Dendritic cell treated with granulocyte-macrophage colony-stimulating factor and Interleukin-4, amounts not matched to agents 40 ng/mL and 50 ng/mL, for 4 days (primary cell): ENCODE data around the gene RAD1.

Source experiments
- H3K27ac Mint-ChIP-seq: one replicate; pipeline ENCODE4 v1.8.0; 2022; ENCODE audit warnings: mild to moderate bottlenecking, mixed read lengths
- H3K27me3 Mint-ChIP-seq: one replicate; pipeline ENCODE4 v1.8.0; 2022; ENCODE audit warnings: mild to moderate bottlenecking, mixed read lengths
- H3K36me3 Mint-ChIP-seq: one replicate; pipeline ENCODE4 v1.8.0; 2022; ENCODE audit warnings: low read depth, mixed read lengths
- H3K4me1 Mint-ChIP-seq: one replicate; pipeline ENCODE4 v1.8.0; 2022; ENCODE audit warnings: low read depth, mixed read lengths
- H3K4me3 Mint-ChIP-seq: one replicate; pipeline ENCODE4 v1.8.0; 2022; ENCODE audit warnings: mild to moderate bottlenecking, moderate library complexity, mixed read lengths
- H3K9me3 Mint-ChIP-seq: one replicate; pipeline ENCODE4 v1.8.0; 2022; ENCODE audit warnings: mixed read lengths
- intact Hi-C: fragments of 100-400 bp; cut with micrococcal nuclease; formaldehyde crosslinking; loops from one replicate; pipeline ENCODE4 v1.15.0; 2022

Gene RAD1, protein sequence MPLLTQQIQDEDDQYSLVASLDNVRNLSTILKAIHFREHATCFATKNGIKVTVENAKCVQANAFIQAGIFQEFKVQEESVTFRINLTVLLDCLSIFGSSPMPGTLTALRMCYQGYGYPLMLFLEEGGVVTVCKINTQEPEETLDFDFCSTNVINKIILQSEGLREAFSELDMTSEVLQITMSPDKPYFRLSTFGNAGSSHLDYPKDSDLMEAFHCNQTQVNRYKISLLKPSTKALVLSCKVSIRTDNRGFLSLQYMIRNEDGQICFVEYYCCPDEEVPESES

DNA sequence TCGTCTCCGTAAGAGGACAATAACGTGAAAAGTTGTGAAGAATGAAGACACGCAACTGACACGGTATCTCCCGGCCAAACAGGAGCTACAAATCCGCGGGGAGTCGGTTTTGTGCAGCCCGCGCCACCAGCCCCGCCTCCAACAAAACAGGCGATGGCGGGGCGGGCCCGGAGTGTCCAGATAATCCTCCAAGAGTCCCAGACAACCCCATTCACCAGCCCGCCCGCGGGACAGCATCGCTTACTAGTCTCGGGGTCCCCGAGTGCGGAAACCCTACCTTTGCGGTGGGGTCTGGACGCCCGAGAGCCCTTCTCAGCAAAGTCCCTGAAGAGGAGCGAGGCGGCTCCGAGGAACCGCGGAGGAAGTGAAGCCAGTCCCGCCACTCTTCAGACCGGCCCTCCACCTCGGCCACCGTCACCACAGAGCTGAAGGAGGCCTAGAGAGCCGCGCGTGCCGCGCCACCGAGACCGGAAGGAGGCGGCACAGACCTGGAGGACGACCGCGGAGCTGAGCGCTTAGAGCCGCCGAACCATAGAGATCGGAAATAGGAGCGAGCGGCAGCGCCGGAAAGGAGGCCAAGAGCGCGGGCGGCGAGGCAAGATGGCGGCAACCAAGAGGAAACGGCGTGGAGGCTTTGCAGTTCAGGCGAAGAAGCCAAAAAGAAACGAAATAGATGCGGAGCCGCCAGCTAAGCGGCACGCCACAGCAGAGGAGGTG is at the start of gene RAD1, which contains the start of gene BRIX1:
Gene RAD1, minus strand, starts transcription at position 366 of the 717 bp plus-strand sequence. CDS start 612 bp downstream, outside the sequence.
Gene BRIX1, plus strand, starts transcription at position 573 of the 717 bp plus-strand sequence. Its CDS starts 28 bp downstream, at position 601.
- intact Hi-C loops: loop anchor here (1.0 kb wide), 1 partner anchor 14 kb away; the partner anchor contains the start of gene DNAJC21
- H3K36me3 Mint-ChIP-seq: peaks cover 36% of the 10 kb centered on the region
- no peak within 1 kb of the TSS for H3K4me3 Mint-ChIP-seq
- peaks cover 28% of the 10 kb centered on the region for H3K4me1 Mint-ChIP-seq
- no peak within 1 kb of the TSS for H3K27ac Mint-ChIP-seq
- H3K9me3 Mint-ChIP-seq: no peaks in the 10 kb centered on the region
- no peaks in the 10 kb centered on the region for H3K27me3 Mint-ChIP-seq

DNA sequence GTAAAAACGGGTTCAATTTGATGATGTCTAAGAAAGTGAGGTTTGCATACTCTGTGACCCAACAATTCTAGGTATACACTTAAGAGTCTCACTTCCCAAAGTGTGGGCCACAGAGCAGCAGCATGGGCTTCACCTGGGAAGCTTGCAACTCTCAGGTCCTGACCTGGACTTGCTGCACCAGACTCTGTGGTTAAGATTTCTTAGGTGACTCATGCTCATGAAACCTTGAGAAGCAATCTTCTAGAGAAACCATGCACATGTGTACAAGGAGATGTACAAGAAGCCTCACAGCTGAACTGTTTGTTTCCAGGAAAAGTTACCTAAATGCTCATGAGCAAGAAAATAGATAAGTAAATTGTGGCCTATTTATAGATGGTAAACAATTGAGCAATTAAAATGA is 44.0 kb upstream of the RAD1 start:
- no peak overlapping the region for H3K27ac Mint-ChIP-seq
- intact Hi-C loops: no loop called here
- no peaks in the 10 kb centered on the region for H3K9me3 Mint-ChIP-seq
- no peaks in the 10 kb centered on the region for H3K27me3 Mint-ChIP-seq
- peaks cover 27% of the 10 kb centered on the region for H3K36me3 Mint-ChIP-seq
- peaks cover 5% of the 10 kb centered on the region for H3K4me1 Mint-ChIP-seq
- no peak overlapping the region for H3K4me3 Mint-ChIP-seq

DNA sequence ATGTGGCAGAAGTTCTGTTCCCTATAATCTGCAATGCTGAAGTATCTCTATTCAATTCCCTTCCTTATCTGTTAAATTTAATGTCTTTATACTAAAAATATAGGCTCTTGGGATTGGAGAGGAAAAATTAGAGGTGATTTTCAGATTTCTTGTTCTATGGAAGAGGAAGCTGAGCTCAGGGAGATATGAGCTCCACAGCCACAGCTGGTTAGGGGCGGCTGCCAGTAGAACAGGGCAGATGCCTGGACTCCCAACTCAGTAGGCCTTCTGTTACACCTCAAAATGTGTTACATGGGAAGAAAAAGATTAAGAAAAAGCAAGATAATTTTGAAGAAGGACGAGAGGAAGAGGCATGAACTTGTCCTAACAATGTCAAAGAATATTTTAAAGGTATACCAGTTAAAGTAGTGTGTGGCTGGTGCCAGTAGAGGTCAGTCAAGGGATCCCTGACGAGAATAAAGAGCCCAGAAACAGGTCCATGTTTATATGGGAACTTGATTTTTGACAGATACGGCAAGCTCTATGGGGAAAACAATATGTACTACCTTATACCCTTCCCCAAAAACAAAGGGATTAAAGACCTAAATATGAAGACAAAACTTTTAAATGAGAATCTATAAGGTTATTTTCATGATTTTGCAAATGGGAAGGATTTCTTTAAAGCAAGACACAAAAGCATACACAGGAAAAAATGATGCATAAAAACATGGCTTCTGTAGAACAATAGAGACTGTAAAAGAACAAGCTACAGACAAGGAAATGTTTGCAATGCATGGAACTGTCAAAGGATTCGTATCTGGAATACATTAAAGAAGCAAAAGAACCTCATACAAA is 42.8 kb upstream of the RAD1 start:
- intact Hi-C loops: no loop called here
- H3K36me3 Mint-ChIP-seq: peaks cover 40% of the 10 kb centered on the region
- H3K27ac Mint-ChIP-seq: peak overlapping the region; percentile 23
- no peaks in the 10 kb centered on the region for H3K9me3 Mint-ChIP-seq
- no peak overlapping the region for H3K4me3 Mint-ChIP-seq
- H3K4me1 Mint-ChIP-seq: peaks cover 5% of the 10 kb centered on the region
- H3K27me3 Mint-ChIP-seq: no peaks in the 10 kb centered on the region

DNA sequence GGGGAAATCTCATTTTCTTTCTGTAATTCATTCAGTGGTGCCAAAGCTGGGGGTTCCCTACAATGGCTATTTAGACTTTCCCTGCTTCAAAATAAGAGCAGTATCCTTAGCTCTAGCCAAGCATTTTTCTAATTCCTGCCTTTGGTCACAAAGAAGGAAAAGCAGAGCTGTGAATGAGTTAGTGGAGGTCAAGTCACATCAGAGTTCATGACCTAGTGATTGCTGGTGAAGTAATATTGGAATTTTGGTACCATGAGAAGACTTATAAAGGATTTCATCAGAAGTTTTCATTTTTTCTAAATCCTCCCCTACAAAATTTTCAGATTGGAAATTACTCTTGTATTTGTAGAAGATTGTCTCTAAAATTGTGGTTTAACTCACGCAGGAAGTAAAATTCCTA is 42.0 kb upstream of the RAD1 start:
- Mint-ChIP-seq H3K9me3 (no peaks in the 10 kb centered on the region), H3K36me3 (peaks cover 47% of the 10 kb centered on the region), H3K27ac (no peak overlapping the region), H3K4me3 (no peak overlapping the region), H3K4me1 (peaks cover 5% of the 10 kb centered on the region), H3K27me3 (no peaks in the 10 kb centered on the region)
- intact Hi-C loops: no loop called here

DNA sequence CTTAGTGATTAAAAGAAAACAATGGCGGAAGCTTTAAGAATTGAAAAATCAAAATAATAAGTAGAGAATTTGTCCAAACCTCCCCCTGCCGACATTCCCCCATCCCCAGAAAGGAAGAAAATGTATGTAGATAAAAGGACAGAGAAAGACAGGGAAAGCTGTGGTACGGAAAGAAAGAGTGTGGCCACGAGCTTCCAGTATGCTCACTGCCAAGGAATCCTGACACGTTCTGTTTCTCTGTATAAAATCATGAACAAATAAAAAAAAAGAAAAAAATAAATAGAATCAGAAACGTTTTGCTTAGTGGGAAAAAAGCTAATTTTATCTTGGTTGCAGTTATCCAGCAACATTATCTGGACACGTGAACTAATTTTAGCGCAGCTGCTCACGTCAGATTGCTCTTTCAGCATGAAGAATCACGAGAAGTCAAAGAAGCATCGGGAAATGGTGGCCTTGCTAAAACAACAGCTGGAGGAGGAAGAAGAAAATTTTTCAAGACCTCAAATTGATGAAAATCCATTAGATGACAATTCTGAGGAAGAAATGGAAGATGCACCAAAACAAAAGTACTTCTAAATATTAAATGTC is 29.2 kb upstream of the RAD1 start:
- Mint-ChIP-seq H3K4me1 (no peaks in the 10 kb centered on the region), H3K36me3 (peaks cover 88% of the 10 kb centered on the region), H3K9me3 (no peaks in the 10 kb centered on the region), H3K27ac (no peak overlapping the region), H3K4me3 (no peak overlapping the region), H3K27me3 (no peaks in the 10 kb centered on the region)
- intact Hi-C loops: no loop called here

DNA sequence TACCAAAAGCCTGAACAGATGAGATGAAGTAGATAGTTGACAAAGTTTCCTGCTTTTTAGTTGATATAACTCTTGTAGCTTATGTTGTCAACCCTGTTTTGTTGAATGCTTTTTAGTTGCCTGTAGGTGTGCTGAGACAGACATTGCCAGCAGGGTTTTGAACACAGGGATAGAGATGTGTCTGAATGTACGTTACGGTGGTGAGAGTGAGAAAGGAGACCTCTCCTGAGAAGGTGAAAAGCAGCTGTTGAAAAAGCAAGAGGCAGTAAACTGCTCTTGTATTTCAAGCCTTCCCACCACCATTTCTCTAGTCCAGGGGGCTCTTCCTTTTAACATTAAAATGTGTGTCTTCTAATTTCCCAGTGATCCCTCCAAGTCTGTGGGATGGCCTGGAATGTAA is 28.7 kb upstream of the RAD1 start:
- Mint-ChIP-seq H3K27ac (no peak overlapping the region), H3K27me3 (no peaks in the 10 kb centered on the region), H3K4me3 (no peak overlapping the region), H3K4me1 (no peaks in the 10 kb centered on the region), H3K9me3 (no peaks in the 10 kb centered on the region), H3K36me3 (peaks cover 88% of the 10 kb centered on the region)
- intact Hi-C loops: no loop called here

DNA sequence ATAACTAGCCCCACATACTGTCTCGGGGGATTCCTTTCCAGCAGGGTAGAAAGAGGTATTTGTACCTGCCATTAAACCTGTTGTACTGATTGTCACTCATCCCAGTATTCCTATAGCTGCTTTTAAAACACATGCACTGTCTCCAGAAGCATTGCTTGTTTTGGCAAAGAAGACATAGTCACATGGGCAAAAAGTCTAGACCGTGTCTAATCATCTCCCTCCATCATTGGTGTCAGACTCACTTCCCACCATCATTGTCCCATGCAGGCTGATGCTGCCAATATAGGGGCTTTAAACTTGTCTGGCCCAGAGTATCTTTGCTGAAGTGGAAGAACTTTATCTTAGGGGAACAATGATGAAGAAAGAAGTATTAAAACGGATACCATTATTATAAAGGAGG is 26.6 kb upstream of the RAD1 start:
- intact Hi-C loops: no loop called here
- Mint-ChIP-seq H3K4me3 (no peak overlapping the region), H3K36me3 (peaks cover 88% of the 10 kb centered on the region), H3K27ac (no peak overlapping the region), H3K9me3 (no peaks in the 10 kb centered on the region), H3K4me1 (no peaks in the 10 kb centered on the region), H3K27me3 (no peaks in the 10 kb centered on the region)

DNA sequence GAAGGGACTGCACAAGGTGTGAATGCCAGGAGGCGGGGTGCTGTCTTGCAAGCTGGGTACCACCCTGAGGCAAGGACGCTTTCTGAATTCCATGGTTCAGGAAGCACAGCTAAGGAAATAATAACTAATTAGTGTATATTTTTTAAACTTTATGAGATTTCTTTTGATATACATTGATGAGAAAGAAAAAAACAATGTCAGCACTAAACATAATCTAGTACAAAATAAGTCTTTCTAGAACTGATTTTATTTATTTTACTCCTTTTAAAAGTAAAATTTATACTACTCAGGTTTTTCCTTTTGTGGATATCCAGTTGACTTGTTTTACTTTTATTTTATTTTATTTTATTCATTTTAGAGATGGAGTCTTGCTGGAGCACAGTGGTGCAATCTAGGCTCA is 17.6 kb upstream of the RAD1 start:
- Mint-ChIP-seq H3K27ac (no peak overlapping the region), H3K9me3 (no peaks in the 10 kb centered on the region), H3K36me3 (peaks cover 46% of the 10 kb centered on the region), H3K4me1 (peaks cover 19% of the 10 kb centered on the region), H3K4me3 (no peak overlapping the region), H3K27me3 (no peaks in the 10 kb centered on the region)
- intact Hi-C loops: loop anchor here (5.0 kb wide), 2 partner anchors 926 to 1491 kb away; partner anchors contain the start of genes AMACR and TARS1

DNA sequence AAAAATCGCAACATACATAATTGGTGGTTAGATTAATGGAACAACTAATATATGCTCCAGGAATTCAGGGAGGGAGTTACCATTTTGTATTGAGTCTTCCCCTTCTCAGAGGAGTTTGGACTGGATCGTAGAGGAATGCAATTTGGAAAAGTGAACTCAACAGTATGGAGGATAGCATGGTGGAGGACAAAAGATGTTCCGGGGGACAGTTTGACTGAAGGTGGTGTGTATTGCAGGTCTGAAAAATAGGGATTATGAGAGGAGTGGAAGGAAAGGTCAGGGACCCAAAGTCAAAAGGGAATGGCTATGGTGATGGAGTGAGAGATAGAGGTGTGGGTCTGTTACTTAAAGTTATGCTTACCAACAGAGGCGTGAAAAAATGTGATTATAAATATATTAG is 15.6 kb upstream of the RAD1 start:
- H3K27me3 Mint-ChIP-seq: no peaks in the 10 kb centered on the region
- H3K27ac Mint-ChIP-seq: no peak overlapping the region
- H3K4me3 Mint-ChIP-seq: peak overlapping the region; percentile 92
- H3K4me1 Mint-ChIP-seq: peaks cover 20% of the 10 kb centered on the region
- peaks cover 35% of the 10 kb centered on the region for H3K36me3 Mint-ChIP-seq
- no peaks in the 10 kb centered on the region for H3K9me3 Mint-ChIP-seq
- intact Hi-C loops: loop anchor here (5.0 kb wide), 2 partner anchors 924 to 1489 kb away; partner anchors contain the start of genes AMACR and TARS1

DNA sequence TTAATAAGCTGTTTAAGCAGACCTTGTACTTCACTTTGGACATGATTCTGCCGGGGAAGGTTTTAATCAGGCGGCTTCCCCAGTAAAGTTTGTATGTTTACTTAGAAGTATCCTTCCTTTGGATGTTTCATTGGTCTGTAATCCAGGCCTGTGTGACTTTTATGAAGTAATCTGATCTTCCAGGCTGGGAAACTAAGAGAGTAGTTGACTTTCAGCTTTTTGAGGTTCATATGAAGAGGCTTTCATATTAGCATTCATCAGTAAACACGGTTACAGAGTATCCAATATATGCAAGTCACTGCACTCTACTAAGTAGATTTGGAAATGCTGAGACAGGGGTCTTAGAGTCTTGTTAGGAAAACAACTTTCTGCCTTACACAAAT is 15.1 kb upstream of the RAD1 start:
- Mint-ChIP-seq H3K9me3 (no peaks in the 10 kb centered on the region), H3K27me3 (no peaks in the 10 kb centered on the region), H3K4me3 (peak overlapping the region; percentile 92), H3K27ac (peak overlapping the region; percentile 95), H3K4me1 (peaks cover 20% of the 10 kb centered on the region), H3K36me3 (peaks cover 36% of the 10 kb centered on the region)
- intact Hi-C loops: loop anchor here (5.0 kb wide), 2 partner anchors 923 to 1488 kb away; partner anchors contain the start of genes AMACR and TARS1

DNA sequence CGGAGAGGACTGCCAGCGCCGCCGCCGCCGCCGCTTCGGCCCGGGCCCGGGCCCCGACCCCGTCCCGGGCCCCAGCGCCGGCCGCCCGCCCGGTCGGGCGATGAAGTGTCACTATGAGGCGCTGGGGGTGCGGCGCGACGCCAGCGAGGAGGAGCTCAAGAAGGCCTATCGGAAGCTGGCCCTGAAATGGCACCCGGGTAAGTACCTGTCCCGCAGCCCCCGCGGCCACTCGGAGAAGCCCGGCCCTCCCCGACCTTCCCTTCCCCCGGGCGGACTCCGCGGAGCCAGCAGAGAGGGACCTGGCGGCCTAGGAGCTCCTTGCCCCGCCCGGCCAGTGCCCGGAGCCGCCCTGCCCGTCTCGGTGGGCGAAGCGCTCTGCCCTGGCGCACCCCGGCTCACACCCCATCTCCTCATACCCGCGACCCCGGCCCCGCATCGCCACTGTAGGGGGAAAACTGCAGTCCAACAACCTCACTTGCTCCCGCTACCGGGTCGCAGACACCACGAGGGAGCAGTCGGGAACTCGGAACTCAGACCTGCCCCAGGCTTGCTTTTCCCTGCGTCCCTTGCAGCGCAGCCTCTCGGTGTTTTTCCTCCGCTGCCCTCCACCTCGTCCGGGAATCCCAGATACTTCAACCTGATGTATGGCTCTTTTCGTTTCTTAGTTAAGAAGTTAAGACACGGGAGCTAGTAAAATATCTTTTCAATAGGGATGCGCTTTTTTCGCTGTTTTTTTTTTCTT is 14.6 kb upstream of the RAD1 start:
- intact Hi-C loops: loop anchor here (1.0 to 10.0 kb wide), 4 partner anchors 15 to 1488 kb away; partner anchors contain the start of genes AMACR, BRIX1, LMBRD2 and RAD1
- Mint-ChIP-seq H3K36me3 (peaks cover 42% of the 10 kb centered on the region), H3K4me1 (peaks cover 20% of the 10 kb centered on the region), H3K4me3 (peak overlapping the region; percentile 92), H3K9me3 (no peaks in the 10 kb centered on the region), H3K27me3 (no peaks in the 10 kb centered on the region), H3K27ac (peak overlapping the region; percentile 95)

DNA sequence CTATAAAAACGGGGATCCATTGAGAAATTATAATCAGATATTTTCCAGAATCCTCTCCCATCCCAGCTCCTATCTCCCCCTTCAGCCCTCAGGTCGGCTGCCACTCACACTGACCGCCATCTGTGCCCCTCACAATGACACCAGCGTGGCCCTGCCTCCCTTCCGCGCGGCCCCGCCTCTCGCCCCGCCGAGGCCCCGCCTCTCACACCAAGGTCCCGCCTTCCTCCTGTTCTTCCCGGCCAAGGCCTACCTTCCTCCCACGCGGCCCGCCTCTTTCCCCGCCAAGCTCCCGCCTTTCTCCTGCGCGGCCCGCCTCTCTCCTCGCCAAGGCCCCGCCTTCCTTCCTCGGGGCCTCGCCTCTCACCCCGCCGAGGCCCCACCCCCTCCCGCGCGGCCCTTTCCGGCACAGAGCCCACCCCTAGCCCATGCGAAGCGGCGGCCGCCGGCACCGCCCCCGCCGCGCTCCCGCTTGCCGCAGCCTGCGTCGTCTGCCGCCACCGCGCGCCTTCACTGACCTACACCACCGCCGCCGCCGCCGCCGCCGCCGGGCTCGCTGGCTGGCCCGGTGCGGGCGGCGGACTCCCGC is 13.9 kb upstream of the RAD1 start, which contains the start of gene DNAJC21:
Gene DNAJC21, plus strand, starts transcription at position 426 of the 586 bp plus-strand sequence. CDS start 261 bp downstream, outside the sequence.
- Mint-ChIP-seq H3K27me3 (no peaks in the 10 kb centered on the region), H3K36me3 (peaks cover 49% of the 10 kb centered on the region)
- intact Hi-C loops: loop anchor here (1.0 to 10.0 kb wide), 2 partner anchors 14 to 1226 kb away; partner anchors contain the start of genes BRIX1, LMBRD2, RAD1 and SKP2

More for the DNA sequence above, 13.9 kb upstream of the RAD1 start, which contains the start of gene DNAJC21:
- H3K27ac Mint-ChIP-seq: peak within 1 kb of the TSS; percentile 95
- peaks cover 20% of the 10 kb centered on the region for H3K4me1 Mint-ChIP-seq
- H3K4me3 Mint-ChIP-seq: peak within 1 kb of the TSS; percentile 92
- H3K9me3 Mint-ChIP-seq: no peaks in the 10 kb centered on the region
